HEK293 (cell line): Measurements from ENCODE around the gene LAMTOR4.

Experiments used
- KLF16 ChIP-seq: fragments of 450-650 bp; formaldehyde crosslinking; IDR thresholded peaks from 2 replicates; pipeline ENCODE4 v1.5.1; 2017; ENCODE audit warnings: missing biosample characterization, missing genetic modification characterization
- MYNN ChIP-seq: fragments of 450-650 bp; formaldehyde crosslinking; IDR thresholded peaks from 2 replicates; pipeline ENCODE4 v1.5.1; 2016; ENCODE audit warnings: missing biosample characterization, missing genetic modification characterization, borderline replicate concordance
- OVOL3 ChIP-seq: fragments of 450-650 bp; formaldehyde crosslinking; IDR thresholded peaks from 2 replicates; pipeline ENCODE4 v1.5.1; 2016; ENCODE audit warnings: missing biosample characterization, missing genetic modification characterization
- PRDM1 ChIP-seq: fragments of 450-650 bp; formaldehyde crosslinking; IDR thresholded peaks from 2 replicates; pipeline ENCODE4; 2016; ENCODE audit warnings: missing biosample characterization, missing genetic modification characterization
- RBAK ChIP-seq: fragments of 450-650 bp; formaldehyde crosslinking; IDR thresholded peaks from 2 replicates; pipeline ENCODE4 v1.5.1; 2016; ENCODE audit warnings: missing biosample characterization, missing genetic modification characterization
- WT1 ChIP-seq: fragments of 450-650 bp; formaldehyde crosslinking; IDR thresholded peaks from 2 replicates; pipeline ENCODE4 v1.5.1; 2016; ENCODE audit warnings: missing biosample characterization, missing genetic modification characterization
- ZBTB1 ChIP-seq: fragments of 450-650 bp; formaldehyde crosslinking; IDR thresholded peaks from 2 replicates; pipeline ENCODE4 v1.5.1; 2016; ENCODE audit warnings: missing biosample characterization, missing genetic modification characterization
- ZBTB17 ChIP-seq: fragments of 450-650 bp; formaldehyde crosslinking; IDR thresholded peaks from 2 replicates; pipeline ENCODE4 v1.5.1; 2016; ENCODE audit warnings: missing biosample characterization, missing genetic modification characterization
- ZFHX2 ChIP-seq: fragments of 450-650 bp; formaldehyde crosslinking; conservative IDR thresholded peaks from 2 replicates; pipeline ENCODE4 v1.5.1; 2016; ENCODE audit warnings: missing biosample characterization, missing genetic modification characterization
- ZFP41 ChIP-seq: fragments of 450-650 bp; formaldehyde crosslinking; IDR thresholded peaks from 2 replicates; pipeline ENCODE4 v1.5.1; 2016; ENCODE audit warnings: missing biosample characterization, missing genetic modification characterization, borderline replicate concordance
- ZFP69B ChIP-seq: fragments of 450-650 bp; formaldehyde crosslinking; IDR thresholded peaks from 2 replicates; pipeline ENCODE4 v1.5.1; 2016; ENCODE audit warnings: missing biosample characterization, missing genetic modification characterization
- ZNF169 ChIP-seq: fragments of 450-650 bp; formaldehyde crosslinking; IDR thresholded peaks from 2 replicates; pipeline ENCODE4 v1.5.1; 2016; ENCODE audit warnings: missing biosample characterization, missing genetic modification characterization
- ZNF2 ChIP-seq: fragments of 450-650 bp; formaldehyde crosslinking; IDR thresholded peaks from 2 replicates; pipeline ENCODE4 v1.5.1; 2016; ENCODE audit warnings: missing biosample characterization, missing genetic modification characterization
- ZNF266 ChIP-seq: fragments of 450-650 bp; formaldehyde crosslinking; IDR thresholded peaks from 2 replicates; pipeline ENCODE4 v1.5.1; 2016; ENCODE audit warnings: missing biosample characterization, missing genetic modification characterization, low read depth
- ZNF302 ChIP-seq: fragments of 450-650 bp; formaldehyde crosslinking; IDR thresholded peaks from 2 replicates; pipeline ENCODE4 v1.5.1; 2016; ENCODE audit warnings: missing biosample characterization, missing genetic modification characterization, low read depth
- ZNF350 ChIP-seq: fragments of 450-650 bp; formaldehyde crosslinking; IDR thresholded peaks from 2 replicates; pipeline ENCODE4 v1.5.0; 2017; ENCODE audit warnings: missing biosample characterization, mild to moderate bottlenecking, missing genetic modification characterization
- ZNF394 ChIP-seq: fragments of 450-650 bp; formaldehyde crosslinking; IDR thresholded peaks from 2 replicates; pipeline ENCODE4 v1.5.1; 2016; ENCODE audit warnings: missing biosample characterization, missing genetic modification characterization, mild to moderate bottlenecking, moderate library complexity, borderline replicate concordance
- ZNF433 ChIP-seq: fragments of 450-650 bp; formaldehyde crosslinking; IDR thresholded peaks from 2 replicates; pipeline ENCODE4 v1.5.1; 2016; ENCODE audit warnings: missing biosample characterization, missing genetic modification characterization, low read depth
- ZNF623 ChIP-seq: fragments of 450-650 bp; formaldehyde crosslinking; IDR thresholded peaks from 2 replicates; pipeline ENCODE4 v1.5.1; 2016; ENCODE audit warnings: missing biosample characterization, missing genetic modification characterization
- ZNF658 ChIP-seq: fragments of 450-650 bp; formaldehyde crosslinking; IDR thresholded peaks from 2 replicates; pipeline ENCODE4; 2016; ENCODE audit warnings: missing biosample characterization, missing genetic modification characterization
- ZNF747 ChIP-seq: fragments of 450-650 bp; formaldehyde crosslinking; IDR thresholded peaks from 2 replicates; pipeline ENCODE4 v1.5.1; 2016; ENCODE audit warnings: missing biosample characterization, missing genetic modification characterization
- ZSCAN30 ChIP-seq: fragments of 450-650 bp; IDR thresholded peaks from 2 replicates; pipeline ENCODE4 v1.5.1; 2018; ENCODE audit warnings: missing biosample characterization, mild to moderate bottlenecking, missing genetic modification characterization, moderate library complexity
- TF ChIP-seq, protein P1 (sequence below): fragments of 450-650 bp; formaldehyde crosslinking; IDR thresholded peaks from 2 replicates; pipeline ENCODE4 v1.5.1; 2016; ENCODE audit warnings: missing biosample characterization, missing genetic modification characterization
- TF ChIP-seq, protein P2 (sequence below): fragments of 450-650 bp; formaldehyde crosslinking; IDR thresholded peaks from 2 replicates; pipeline ENCODE4 v1.5.1; 2016; ENCODE audit warnings: missing biosample characterization, missing genetic modification characterization
- TF ChIP-seq, protein P3 (sequence below): fragments of 450-650 bp; formaldehyde crosslinking; IDR thresholded peaks from 2 replicates; pipeline ENCODE4 v1.5.1; 2016; ENCODE audit warnings: missing biosample characterization, missing genetic modification characterization, borderline replicate concordance
- TF ChIP-seq, protein P4 (sequence below): fragments of 450-650 bp; formaldehyde crosslinking; IDR thresholded peaks from 2 replicates; pipeline ENCODE4 v1.5.1; 2016; ENCODE audit warnings: missing biosample characterization, missing genetic modification characterization
- TF ChIP-seq, protein P5 (sequence below): fragments of 450-650 bp; formaldehyde crosslinking; conservative IDR thresholded peaks from 2 replicates; pipeline ENCODE4 v1.5.1; 2016; ENCODE audit warnings: low read depth, missing biosample characterization, missing genetic modification characterization

LAMTOR4 gene

DNA sequence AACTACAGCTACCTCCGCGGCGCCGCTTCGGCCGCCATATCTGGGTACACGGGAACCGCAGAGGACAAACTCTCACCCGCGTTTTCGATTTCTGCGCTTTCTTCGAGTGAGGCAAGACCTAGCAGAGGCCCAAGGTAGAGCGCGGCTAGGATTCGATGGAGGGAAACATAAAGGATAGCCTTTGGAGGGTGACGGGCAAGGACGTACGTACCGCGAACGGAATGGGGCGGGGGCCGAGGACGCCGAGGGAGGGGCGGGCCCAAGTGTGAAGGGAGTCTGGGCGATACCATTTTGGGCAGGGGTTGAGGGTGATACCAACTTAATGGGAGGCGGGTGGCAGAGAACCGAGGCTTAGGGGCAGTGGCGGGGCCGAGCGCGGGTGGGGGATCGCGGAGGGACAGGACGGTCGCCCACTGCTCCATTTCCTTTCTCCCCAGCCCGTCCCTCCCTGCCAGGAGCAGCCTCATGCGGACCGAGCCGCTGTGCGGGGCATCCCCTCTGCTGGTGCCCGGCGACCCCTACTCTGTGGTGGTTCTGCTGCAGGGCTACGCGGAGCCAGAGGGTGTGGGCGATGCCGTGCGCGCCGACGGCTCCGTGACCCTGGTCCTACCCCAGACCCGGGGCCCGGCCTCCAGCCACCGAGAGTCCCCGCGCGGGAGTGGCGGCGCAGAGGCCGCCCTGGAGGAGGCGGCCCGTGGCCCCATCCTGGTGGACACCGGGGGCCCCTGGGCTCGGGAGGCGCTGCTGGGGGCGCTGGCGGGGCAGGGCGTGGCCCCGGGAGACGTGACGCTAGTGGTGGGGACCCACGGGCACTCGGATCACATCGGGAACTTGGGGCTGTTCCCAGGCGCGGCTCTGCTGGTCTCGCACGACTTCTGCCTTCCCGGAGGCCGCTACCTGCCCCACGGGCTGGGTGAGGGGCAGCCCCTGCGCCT lies 21.5 kb upstream of the LAMTOR4 start, which contains the start of gene MBLAC1 (continued):
- TF ChIP-seq, protein P1, sequence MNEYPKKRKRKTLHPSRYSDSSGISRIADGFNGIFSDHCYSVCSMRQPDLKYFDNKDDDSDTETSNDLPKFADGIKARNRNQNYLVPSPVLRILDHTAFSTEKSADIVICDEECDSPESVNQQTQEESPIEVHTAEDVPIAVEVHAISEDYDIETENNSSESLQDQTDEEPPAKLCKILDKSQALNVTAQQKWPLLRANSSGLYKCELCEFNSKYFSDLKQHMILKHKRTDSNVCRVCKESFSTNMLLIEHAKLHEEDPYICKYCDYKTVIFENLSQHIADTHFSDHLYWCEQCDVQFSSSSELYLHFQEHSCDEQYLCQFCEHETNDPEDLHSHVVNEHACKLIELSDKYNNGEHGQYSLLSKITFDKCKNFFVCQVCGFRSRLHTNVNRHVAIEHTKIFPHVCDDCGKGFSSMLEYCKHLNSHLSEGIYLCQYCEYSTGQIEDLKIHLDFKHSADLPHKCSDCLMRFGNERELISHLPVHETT (tag by site-specific recombination), result no peak
- TF ChIP-seq RBAK (no peak), ZFHX2 (tag by site-specific recombination) (peak; percentile 86), OVOL3 (no peak), ZNF623 (0 out of 2 replicates have a peak, but pooled peaks have one; percentile 5), ZNF350 (tag by site-specific recombination) (no peak), ZNF302 (no peak), WT1 (tag by site-specific recombination) (peak; percentile 63), ZNF169 (tag by site-specific recombination) (no peak), PRDM1 (tag by site-specific recombination) (peak; percentile 98), ZNF394 (tag by site-specific recombination) (0 out of 2 replicates have a peak, but pooled peaks have one; percentile 60), ZNF747 (tag by site-specific recombination) (no peak), ZSCAN30 (tag by site-specific recombination) (peak; percentile 83; the same call in 1 of the 2 replicates), MYNN (tag by site-specific recombination) (no peak; the same call in 1 of the 2 replicates), ZNF2 (tag by site-specific recombination) (no peak), KLF16 (tag by site-specific recombination) (peak; percentile 82), ZBTB1 (tag by site-specific recombination) (no peak), ZBTB17 (tag by site-specific recombination) (peak; percentile 90), ZNF266 (tag by site-specific recombination) (no peak), ZNF658 (tag by site-specific recombination) (no peak), ZNF433 (tag by site-specific recombination) (no peak), ZFP41 (tag by site-specific recombination) (no peak), ZFP69B (tag by site-specific recombination) (peak; percentile 43; the same call in 1 of the 2 replicates)
- TF ChIP-seq, protein P2, sequence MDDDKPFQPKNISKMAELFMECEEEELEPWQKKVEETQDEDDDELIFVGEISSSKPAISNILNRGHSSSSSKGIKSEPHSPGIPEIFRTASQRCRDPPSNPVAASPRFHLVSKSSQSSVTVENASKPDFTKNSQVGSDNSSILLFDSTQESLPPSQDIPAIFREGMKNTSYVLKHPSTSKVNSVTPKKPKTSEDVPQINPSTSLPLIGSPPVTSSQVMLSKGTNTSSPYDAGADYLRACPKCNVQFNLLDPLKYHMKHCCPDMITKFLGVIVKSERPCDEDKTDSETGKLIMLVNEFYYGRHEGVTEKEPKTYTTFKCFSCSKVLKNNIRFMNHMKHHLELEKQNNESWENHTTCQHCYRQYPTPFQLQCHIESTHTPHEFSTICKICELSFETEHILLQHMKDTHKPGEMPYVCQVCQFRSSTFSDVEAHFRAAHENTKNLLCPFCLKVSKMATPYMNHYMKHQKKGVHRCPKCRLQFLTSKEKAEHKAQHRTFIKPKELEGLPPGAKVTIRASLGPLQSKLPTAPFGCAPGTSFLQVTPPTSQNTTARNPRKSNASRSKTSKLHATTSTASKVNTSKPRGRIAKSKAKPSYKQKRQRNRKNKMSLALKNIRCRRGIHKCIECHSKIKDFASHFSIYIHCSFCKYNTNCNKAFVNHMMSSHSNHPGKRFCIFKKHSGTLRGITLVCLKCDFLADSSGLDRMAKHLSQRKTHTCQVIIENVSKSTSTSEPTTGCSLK (tag by site-specific recombination), result no peak
- TF ChIP-seq, protein P3, sequence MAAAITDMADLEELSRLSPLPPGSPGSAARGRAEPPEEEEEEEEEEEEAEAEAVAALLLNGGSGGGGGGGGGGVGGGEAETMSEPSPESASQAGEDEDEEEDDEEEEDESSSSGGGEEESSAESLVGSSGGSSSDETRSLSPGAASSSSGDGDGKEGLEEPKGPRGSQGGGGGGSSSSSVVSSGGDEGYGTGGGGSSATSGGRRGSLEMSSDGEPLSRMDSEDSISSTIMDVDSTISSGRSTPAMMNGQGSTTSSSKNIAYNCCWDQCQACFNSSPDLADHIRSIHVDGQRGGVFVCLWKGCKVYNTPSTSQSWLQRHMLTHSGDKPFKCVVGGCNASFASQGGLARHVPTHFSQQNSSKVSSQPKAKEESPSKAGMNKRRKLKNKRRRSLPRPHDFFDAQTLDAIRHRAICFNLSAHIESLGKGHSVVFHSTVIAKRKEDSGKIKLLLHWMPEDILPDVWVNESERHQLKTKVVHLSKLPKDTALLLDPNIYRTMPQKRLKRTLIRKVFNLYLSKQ (tag by site-specific recombination), result peak; percentile 58; the same call in 1 of the 2 replicates
- TF ChIP-seq, protein P4, sequence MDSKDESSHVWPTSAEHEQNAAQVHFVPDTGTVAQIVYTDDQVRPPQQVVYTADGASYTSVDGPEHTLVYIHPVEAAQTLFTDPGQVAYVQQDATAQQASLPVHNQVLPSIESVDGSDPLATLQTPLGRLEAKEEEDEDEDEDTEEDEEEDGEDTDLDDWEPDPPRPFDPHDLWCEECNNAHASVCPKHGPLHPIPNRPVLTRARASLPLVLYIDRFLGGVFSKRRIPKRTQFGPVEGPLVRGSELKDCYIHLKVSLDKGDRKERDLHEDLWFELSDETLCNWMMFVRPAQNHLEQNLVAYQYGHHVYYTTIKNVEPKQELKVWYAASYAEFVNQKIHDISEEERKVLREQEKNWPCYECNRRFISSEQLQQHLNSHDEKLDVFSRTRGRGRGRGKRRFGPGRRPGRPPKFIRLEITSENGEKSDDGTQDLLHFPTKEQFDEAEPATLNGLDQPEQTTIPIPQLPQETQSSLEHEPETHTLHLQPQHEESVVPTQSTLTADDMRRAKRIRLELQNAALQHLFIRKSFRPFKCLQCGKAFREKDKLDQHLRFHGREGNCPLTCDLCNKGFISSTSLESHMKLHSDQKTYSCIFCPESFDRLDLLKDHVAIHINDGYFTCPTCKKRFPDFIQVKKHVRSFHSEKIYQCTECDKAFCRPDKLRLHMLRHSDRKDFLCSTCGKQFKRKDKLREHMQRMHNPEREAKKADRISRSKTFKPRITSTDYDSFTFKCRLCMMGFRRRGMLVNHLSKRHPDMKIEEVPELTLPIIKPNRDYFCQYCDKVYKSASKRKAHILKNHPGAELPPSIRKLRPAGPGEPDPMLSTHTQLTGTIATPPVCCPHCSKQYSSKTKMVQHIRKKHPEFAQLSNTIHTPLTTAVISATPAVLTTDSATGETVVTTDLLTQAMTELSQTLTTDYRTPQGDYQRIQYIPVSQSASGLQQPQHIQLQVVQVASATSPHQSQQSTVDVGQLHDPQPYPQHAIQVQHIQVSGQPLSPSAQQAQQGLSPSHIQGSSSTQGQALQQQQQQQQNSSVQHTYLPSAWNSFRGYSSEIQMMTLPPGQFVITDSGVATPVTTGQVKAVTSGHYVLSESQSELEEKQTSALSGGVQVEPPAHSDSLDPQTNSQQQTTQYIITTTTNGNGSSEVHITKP, result peak; percentile 100
- TF ChIP-seq, protein P5, sequence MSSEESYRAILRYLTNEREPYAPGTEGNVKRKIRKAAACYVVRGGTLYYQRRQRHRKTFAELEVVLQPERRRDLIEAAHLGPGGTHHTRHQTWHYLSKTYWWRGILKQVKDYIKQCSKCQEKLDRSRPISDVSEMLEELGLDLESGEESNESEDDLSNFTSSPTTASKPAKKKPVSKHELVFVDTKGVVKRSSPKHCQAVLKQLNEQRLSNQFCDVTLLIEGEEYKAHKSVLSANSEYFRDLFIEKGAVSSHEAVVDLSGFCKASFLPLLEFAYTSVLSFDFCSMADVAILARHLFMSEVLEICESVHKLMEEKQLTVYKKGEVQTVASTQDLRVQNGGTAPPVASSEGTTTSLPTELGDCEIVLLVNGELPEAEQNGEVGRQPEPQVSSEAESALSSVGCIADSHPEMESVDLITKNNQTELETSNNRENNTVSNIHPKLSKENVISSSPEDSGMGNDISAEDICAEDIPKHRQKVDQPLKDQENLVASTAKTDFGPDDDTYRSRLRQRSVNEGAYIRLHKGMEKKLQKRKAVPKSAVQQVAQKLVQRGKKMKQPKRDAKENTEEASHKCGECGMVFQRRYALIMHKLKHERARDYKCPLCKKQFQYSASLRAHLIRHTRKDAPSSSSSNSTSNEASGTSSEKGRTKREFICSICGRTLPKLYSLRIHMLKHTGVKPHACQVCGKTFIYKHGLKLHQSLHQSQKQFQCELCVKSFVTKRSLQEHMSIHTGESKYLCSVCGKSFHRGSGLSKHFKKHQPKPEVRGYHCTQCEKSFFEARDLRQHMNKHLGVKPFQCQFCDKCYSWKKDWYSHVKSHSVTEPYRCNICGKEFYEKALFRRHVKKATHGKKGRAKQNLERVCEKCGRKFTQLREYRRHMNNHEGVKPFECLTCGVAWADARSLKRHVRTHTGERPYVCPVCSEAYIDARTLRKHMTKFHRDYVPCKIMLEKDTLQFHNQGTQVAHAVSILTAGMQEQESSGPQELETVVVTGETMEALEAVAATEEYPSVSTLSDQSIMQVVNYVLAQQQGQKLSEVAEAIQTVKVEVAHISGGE (tag by site-specific recombination), result peak; percentile 74
